GM23338 (cell line): ENCODE results near the gene OR6J1. TPM values are rescaled to one million over a fixed set of nuclear protein-coding genes. Genes with fewer than 3 reads are reported as not detected.

Experiments
- ATAC-seq: fragments of 200-7000 bp; cut with Tn5 transposase; 3 replicates; pipeline ENCODE4 v1.9.1; 2020
- DNase-seq: peaks from one replicate; pipeline ENCODE4 v3.0.0-alpha.2; 2015; ENCODE audit warnings: low spot score
- H2AFZ ChIP-seq: fragments of 200-600 bp; sonication (generic); 2 replicates; pipeline ENCODE4 v1.8.0; 2016; ENCODE audit warnings: antibody characterized with exemption, mild to moderate bottlenecking, moderate library complexity
- H3F3A ChIP-seq: fragments of 200-600 bp; sonication (generic); replicated peaks from 2 replicates; pipeline ENCODE4 v1.8.0; 2017; ENCODE audit warnings: antibody characterized with exemption, mixed run types, low read depth
- H3K27ac ChIP-seq: fragments of 200-600 bp; sonication (generic); 2 replicates; pipeline ENCODE4 v1.6.1; 2016; ENCODE audit warnings: low read depth
- H3K27me3 ChIP-seq: fragments of 200-600 bp; sonication (generic); 2 replicates; pipeline ENCODE4 v1.8.0; 2016; ENCODE audit warnings: mild to moderate bottlenecking, mixed run types, moderate library complexity; ENCODE audit not compliant: insufficient read depth
- H3K36me3 ChIP-seq: fragments of 200-600 bp; sonication (generic); 2 replicates; pipeline ENCODE4 v1.8.0; 2016; ENCODE audit warnings: mild to moderate bottlenecking; ENCODE audit not compliant: insufficient read depth
- H3K4me1 ChIP-seq: fragments of 200-600 bp; sonication (generic); 2 replicates; pipeline ENCODE4 v1.8.0; 2016; ENCODE audit warnings: mild to moderate bottlenecking, moderate library complexity; ENCODE audit not compliant: insufficient read depth
- H3K4me2 ChIP-seq: fragments of 200-600 bp; sonication (generic); 2 replicates; pipeline ENCODE4 v1.7.1; 2017; ENCODE audit warnings: mixed run types
- H3K4me3 ChIP-seq: fragments of 200-600 bp; sonication (generic); 2 replicates; pipeline ENCODE4 v1.6.1; 2016; ENCODE audit warnings: mixed run types
- H3K79me2 ChIP-seq: fragments of 200-600 bp; sonication (generic); replicated peaks from 2 replicates; pipeline ENCODE4 v1.8.0; 2017; ENCODE audit warnings: mild to moderate bottlenecking; ENCODE audit not compliant: insufficient read depth
- H3K9me2 ChIP-seq: fragments of 200-600 bp; sonication (generic); 2 replicates; pipeline ENCODE4 v1.8.0; 2017; ENCODE audit not compliant: insufficient read depth
- H4K20me1 ChIP-seq: fragments of 200-600 bp; sonication (generic); replicated peaks from 2 replicates; pipeline ENCODE4 v1.8.0; 2017; ENCODE audit warnings: mild to moderate bottlenecking; ENCODE audit not compliant: insufficient read depth
- H3K27ac Mint-ChIP-seq: 2 replicates; pipeline ENCODE4 v1.8.0; 2020; ENCODE audit warnings: inconsistent platforms, mild to moderate bottlenecking, moderate library complexity, mixed read lengths
- H3K27me3 Mint-ChIP-seq: 3 replicates; pipeline ENCODE4 v1.8.0; 2022; ENCODE audit warnings: low read depth, mild to moderate bottlenecking, moderate library complexity, mixed read lengths, inconsistent platforms; ENCODE audit not compliant: insufficient read depth, poor library complexity
- H3K36me3 Mint-ChIP-seq: 3 replicates; pipeline ENCODE4 v1.8.0; 2021; ENCODE audit warnings: low read depth, mild to moderate bottlenecking, inconsistent platforms, moderate library complexity, mixed read lengths
- H3K4me1 Mint-ChIP-seq: 3 replicates; pipeline ENCODE4 v1.8.0; 2020; ENCODE audit warnings: mild to moderate bottlenecking, inconsistent platforms, mixed read lengths
- H3K4me3 Mint-ChIP-seq: 3 replicates; pipeline ENCODE4 v1.8.0; 2021; ENCODE audit warnings: moderate library complexity, mild to moderate bottlenecking, inconsistent platforms, mixed read lengths
- H3K9me3 Mint-ChIP-seq: 3 replicates; pipeline ENCODE4 v1.8.0; 2020; ENCODE audit warnings: moderate library complexity, mild to moderate bottlenecking, inconsistent platforms, mixed read lengths
- CREB1 ChIP-seq: fragments of 250-450 bp; sonication (Bioruptor Pico); IDR thresholded peaks from 2 replicates; pipeline ENCODE4 v1.5.0; 2020; ENCODE audit warnings: low read depth, mild to moderate bottlenecking, moderate library complexity
- EZH2phosphoT487 ChIP-seq: fragments of 200-600 bp; sonication (generic); IDR thresholded peaks from one replicate; pipeline ENCODE4 v1.8.1; 2018; ENCODE audit warnings: antibody characterized with exemption; ENCODE audit not compliant: unreplicated experiment
- JUNB ChIP-seq: IDR thresholded peaks from one replicate; pipeline ENCODE4 v1.6.1; 2016; ENCODE audit warnings: antibody characterized with exemption; ENCODE audit not compliant: unreplicated experiment
- NANOG ChIP-seq: IDR thresholded peaks from 2 replicates; pipeline ENCODE4 v1.6.1; 2016; ENCODE audit warnings: antibody characterized with exemption, borderline replicate concordance
- POLR2AphosphoS5 ChIP-seq: IDR thresholded peaks from 2 replicates; pipeline ENCODE4 v1.6.1; 2016; ENCODE audit warnings: antibody characterized with exemption, low read depth
- REST ChIP-seq: IDR thresholded peaks from one replicate; pipeline ENCODE4 v1.6.1; 2018; ENCODE audit warnings: antibody characterized with exemption; ENCODE audit not compliant: unreplicated experiment
- ZNF331 ChIP-seq: fragments of 250-450 bp; sonication (Bioruptor Pico); IDR thresholded peaks from 2 replicates; pipeline ENCODE4 v1.5.0; 2020; ENCODE audit warnings: low read depth, mild to moderate bottlenecking, moderate library complexity
- ZNF462 ChIP-seq: fragments of 250-450 bp; sonication (Bioruptor Pico); IDR thresholded peaks from 2 replicates; pipeline ENCODE4 v1.5.0; 2020; ENCODE audit warnings: mild to moderate bottlenecking, moderate library complexity
- polyA plus RNA-seq: library from polyadenylated mRNA; unstranded; fragments of >200 nt; fragmentation: Nextera tagmentation; extraction: Ambion mirVana; gene quantifications from 2 replicates; pipeline ENCODE4 v1.2.1, GENCODE V29; 2016
- total RNA-seq: library from RNA; depleted of rRNA; stranded (reverse); fragments of >200 nt; shearing (Covaris generic); gene quantifications from 2 replicates; pipeline ENCODE4 v1.2.3, GENCODE V29; 2014
- TF ChIP-seq, protein P1 (sequence below): IDR thresholded peaks from 2 replicates; pipeline ENCODE4 v1.6.1; 2016; ENCODE audit warnings: antibody characterized with exemption

OR6J1 gene
- total and polyA plus RNA-seq, 2 experiments from 2014 or later: not detected

DNA sequence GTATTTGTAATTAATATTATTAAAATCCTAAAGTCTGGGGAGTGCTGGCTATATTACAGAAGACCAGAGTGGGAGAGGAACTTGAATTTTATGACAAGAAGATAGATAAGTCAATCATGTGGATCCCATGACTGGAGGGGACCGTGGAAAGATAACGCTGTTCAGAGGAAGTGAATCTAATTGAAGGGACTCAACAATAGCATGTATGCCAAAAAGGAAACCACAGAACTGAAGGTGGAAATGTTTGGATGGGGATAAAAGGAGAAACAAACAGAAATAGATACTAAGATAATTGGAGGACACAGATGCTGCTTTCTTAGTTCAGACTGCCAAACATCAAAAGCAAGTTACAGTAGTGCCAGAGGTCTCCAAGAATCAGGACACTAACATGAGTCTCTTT lies 21.1 kb downstream of the OR6J1 start:
- H3K4me3 Mint-ChIP-seq: no peak overlapping the region
- DNase-seq: no peak
- no peak for TF ChIP-seq REST

GRCh38 chr14:22622255-22622654 lies 21.9 kb downstream of the OR6J1 start:
- no peak overlapping the region for H3K4me3 Mint-ChIP-seq
- no peaks in the 10 kb centered on the region for H4K20me1 ChIP-seq
- H3K27me3 ChIP-seq: no peaks in the 10 kb centered on the region
- H3K79me2 ChIP-seq: no peaks in the 10 kb centered on the region
- peaks cover 11% of the 10 kb centered on the region for H3K36me3 Mint-ChIP-seq
- H3F3A ChIP-seq: no peaks in the 10 kb centered on the region
- DNase-seq: no peak
- no peak overlapping the region for H3K27ac ChIP-seq
- H3K9me3 Mint-ChIP-seq: peaks cover 17% of the 10 kb centered on the region
- H3K4me1 Mint-ChIP-seq: peaks cover 11% of the 10 kb centered on the region
- no peak overlapping the region for H3K27ac Mint-ChIP-seq
- H3K4me2 ChIP-seq: no peak overlapping the region
- H3K27me3 Mint-ChIP-seq: no peaks in the 10 kb centered on the region
- H3K4me3 ChIP-seq: no peak overlapping the region
- H3K4me1 ChIP-seq: peaks cover 9% of the 10 kb centered on the region
- TF ChIP-seq, protein P1, sequence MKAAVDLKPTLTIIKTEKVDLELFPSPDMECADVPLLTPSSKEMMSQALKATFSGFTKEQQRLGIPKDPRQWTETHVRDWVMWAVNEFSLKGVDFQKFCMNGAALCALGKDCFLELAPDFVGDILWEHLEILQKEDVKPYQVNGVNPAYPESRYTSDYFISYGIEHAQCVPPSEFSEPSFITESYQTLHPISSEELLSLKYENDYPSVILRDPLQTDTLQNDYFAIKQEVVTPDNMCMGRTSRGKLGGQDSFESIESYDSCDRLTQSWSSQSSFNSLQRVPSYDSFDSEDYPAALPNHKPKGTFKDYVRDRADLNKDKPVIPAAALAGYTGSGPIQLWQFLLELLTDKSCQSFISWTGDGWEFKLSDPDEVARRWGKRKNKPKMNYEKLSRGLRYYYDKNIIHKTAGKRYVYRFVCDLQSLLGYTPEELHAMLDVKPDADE: no peak
- TF ChIP-seq EZH2phosphoT487 (no peak), ZNF331 (CRISPR knock-in tag) (no peak), ZNF462 (CRISPR knock-in tag) (no peak), CREB1 (no peak), POLR2AphosphoS5 (no peak), JUNB (no peak), NANOG (no peak)
- no peak overlapping the region for H2AFZ ChIP-seq
- H3K36me3 ChIP-seq: no peaks in the 10 kb centered on the region
- no peak for ATAC-seq
- H3K9me2 ChIP-seq: no peaks in the 10 kb centered on the region

More for the DNA sequence above, 21.1 kb downstream of the OR6J1 start:
- H3K36me3 ChIP-seq: no peaks in the 10 kb centered on the region
- Mint-ChIP-seq H3K4me1 (peaks cover 17% of the 10 kb centered on the region), H3K27ac (no peak overlapping the region), H3K9me3 (peaks cover 17% of the 10 kb centered on the region), H3K27me3 (peaks cover 3% of the 10 kb centered on the region), H3K36me3 (peaks cover 11% of the 10 kb centered on the region)
- H3K27me3 ChIP-seq: no peaks in the 10 kb centered on the region
- H3K79me2 ChIP-seq: no peaks in the 10 kb centered on the region
- H3K4me2 ChIP-seq: no peak overlapping the region
- no peak overlapping the region for H3K27ac ChIP-seq
- H3K9me2 ChIP-seq: no peaks in the 10 kb centered on the region
- H3F3A ChIP-seq: no peaks in the 10 kb centered on the region
- H4K20me1 ChIP-seq: no peaks in the 10 kb centered on the region
- H3K4me3 ChIP-seq: no peak overlapping the region
- peaks cover 16% of the 10 kb centered on the region for H3K4me1 ChIP-seq
- ATAC-seq: no peak
- no peak overlapping the region for H2AFZ ChIP-seq
